ENCODE measurements around the gene SBF2.
A peak's percentile ranks its signal among the peaks of the same experiment; 100 is the strongest.
"Not testable (repeated sequence)": the region's sequence is repeated elsewhere in the genome, so short reads cannot be mapped to it uniquely, and the experiment has no call there.

Gene SBF2

GRCh38 chr11:10117709-10118351 is 176.2 kb downstream of the SBF2 start:
- no peak for DNase-seq (ENCODE audit: low read depth in 2 of 2)

- DNase-seq (ENCODE audit: low read depth in 2 of 2): no peak
Observed at GRCh38 chr11:10116588-10116987, 177.4 kb downstream of the SBF2 start.

DNA sequence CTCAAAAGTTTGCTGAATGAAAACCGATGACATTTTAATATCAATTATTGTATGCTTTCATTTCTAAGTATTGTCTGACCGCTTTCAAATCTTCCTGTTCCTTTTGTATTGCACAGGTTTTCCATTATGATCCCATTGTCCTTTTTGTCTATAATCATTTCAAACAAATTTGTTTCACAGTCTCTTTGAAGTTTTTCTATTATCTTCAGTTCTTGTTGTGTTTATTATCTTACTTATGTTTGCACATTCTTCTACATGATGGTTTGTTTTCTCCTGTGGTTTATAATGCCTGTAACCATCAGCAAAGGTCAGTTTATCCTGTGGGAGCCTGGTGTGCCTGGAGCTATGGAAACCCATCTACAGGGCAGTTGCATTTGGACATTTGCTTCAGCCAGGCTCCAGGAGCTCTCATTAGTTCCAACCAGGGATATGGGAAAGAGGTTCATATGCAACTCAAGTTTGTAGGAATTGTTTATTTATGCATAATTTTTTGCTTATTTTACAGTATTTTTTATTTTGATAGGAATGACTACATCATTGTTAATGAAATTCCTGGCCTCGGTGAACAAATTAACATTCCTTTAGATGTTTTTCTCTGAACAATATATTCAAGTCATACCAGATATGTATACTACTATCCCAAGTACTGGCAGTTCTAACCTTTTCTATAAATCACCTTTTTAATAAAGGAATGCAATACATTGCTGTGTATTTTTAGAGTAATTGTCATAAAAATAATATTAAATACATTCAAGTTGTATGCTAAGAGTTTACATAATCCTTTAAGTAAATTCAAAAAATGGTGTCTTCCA is 179.2 kb downstream of the SBF2 start:
- no peak for DNase-seq (ENCODE audit: low read depth in 2 of 2)

DNA sequence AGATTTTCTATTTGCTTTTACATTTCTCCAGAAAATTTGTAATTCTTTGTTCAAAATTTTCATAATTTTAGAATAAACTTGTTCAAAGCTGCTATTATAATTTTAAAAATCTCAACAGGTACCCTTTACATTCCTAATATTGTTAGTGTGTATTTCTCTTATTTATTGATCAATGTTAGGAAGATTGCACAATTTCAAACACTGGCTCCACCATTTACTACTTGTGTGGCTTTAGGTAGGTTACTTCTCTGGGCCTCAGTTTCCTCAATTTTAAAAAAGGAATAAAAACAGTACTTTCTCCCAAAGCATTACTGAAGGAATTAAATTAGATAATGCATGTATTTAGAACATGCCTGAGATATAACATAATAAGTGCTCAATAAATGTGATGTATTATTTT is 180.2 kb downstream of the SBF2 start:
- no peak for DNase-seq (ENCODE audit: low read depth in 2 of 2)

DNA sequence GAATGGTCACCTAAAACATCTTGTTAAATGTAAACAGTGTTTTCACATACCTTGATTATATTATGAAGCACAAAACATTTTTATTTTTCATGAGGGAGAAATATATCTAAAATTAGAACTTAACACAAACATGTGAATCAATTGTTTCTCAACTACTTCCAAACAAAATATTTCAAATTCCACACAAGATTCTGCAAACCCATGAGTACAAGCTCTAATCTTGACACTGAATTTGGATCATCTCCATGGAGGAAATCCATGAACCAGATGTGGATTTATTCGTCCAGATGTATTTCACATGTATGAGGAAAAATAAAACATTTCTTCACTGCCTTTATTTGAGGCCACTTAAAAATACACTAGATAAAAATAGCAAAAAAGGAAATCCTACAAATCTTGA is 184.2 kb downstream of the SBF2 start:
- DNase-seq (ENCODE audit: low read depth in 2 of 2): no peak

DNA sequence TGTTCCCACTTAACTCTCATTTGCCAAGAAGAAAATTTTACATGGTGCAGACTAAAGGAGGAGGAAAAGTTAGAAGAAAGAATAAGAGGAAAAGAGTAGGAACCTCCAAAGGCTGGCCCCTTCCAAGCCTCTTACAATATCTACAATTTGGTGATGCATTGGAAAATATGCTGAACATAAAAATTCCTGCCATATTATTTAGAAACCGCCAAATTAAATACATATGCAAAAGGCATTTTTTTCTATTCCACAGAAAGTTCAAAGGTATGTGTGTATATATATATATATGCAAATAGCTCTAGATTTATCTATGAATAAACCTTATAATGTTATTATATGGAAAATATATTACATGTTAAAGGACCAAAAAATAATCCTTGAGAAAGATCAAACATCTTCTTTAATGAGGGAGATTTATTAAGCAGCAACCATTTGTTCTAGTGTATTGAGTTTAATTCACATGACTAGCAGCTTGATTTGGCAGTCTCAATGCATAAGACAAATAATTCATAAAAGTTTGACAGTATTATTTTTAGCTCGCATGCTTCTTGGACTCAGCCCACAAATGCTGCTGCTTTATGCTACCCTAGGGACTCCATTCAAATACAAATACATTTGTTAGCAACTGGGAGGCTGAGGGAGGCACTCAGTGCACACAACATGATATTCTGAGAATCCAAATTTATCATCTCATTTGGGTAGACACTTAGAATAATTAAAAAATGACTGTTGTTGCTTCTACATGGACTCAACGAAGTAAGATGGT is 184.9 kb downstream of the SBF2 start:
- DNase-seq (ENCODE audit: low read depth in 2 of 2): no peak

GRCh38 chr11:10107497-10107896 is 186.5 kb downstream of the SBF2 start:
- no peak for DNase-seq (ENCODE audit: low read depth in 2 of 2)

DNA sequence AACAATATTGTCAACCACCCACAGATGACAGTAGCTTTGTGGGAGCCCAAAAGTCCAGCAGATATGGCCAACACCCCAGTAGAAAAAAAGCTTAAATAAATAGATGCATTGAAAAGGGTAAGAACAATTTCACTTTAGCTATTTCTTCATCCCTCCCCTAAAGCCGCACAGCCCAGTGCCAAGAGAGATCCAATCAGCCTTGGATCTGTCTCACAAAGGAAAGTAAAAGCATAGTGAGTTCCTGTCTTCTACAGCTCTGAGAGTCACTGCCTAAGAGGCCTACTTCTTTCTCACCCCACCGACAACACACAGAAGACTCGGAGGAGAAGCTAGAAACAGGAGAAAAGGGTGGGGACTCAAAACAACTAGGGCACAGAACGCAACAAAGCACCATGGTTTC is 196.4 kb downstream of the SBF2 start:
- no peak for DNase-seq (ENCODE audit: low read depth in 2 of 2)

DNA sequence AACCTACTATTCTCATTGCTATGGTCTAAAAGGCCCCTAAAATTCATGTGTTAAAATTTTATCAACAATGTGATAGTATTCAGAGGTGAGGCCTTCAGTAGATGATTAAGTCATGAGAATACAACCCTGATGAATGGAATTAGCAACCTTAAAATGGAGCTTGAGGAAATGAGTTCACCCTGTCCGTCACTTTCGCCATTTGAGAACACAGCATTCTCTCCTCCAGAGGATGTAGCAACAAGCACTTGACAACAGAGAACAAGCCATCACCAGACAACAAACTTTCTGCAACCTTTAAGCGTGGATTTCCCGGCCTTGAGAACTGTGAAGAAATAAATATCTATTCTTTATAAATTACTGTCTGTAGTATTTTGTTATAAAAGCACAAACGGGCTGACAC is 197.0 kb downstream of the SBF2 start:
- DNase-seq (ENCODE audit: low read depth in 2 of 2): no peak

DNA sequence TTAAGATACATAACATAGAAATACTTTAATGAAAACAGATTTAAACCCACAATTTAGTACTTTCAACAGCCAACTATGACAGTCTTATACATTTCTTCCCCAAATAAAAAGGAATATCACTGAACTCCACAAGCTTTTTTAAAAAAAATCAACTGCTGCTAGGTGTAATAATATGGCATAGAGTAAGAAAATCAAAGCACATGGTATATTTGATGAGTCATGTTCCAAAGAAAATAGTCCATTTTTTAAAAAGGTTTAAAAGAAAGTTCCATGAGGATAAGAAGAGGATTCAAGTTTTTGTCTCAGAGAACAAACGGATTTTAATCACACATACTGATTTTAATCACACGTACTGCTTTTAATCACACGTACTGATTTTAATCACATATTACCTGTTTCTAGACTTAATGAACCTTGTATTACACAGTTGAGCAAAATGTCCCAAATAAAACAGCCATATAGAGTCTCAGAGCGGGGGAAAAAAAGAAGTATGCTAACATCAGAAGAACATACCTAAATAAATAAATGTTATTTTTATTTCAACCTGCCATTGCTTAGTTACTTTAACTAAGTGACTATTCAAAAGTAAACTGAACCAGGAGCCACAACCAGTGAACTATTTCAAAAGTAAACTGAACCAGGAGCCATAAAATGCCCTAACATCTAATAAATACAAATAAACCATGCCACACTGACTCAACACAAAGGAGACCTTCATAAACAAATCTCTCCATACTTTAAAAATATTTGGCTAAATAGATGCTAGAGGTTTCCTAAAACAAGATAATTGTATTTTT is 198.4 kb downstream of the SBF2 start:
- DNase-seq (ENCODE audit: low read depth in 2 of 2): no peak

GRCh38 chr11:10092426-10092825 is 201.6 kb downstream of the SBF2 start:
- no peak for DNase-seq (ENCODE audit: low read depth in 2 of 2)

GRCh38 chr11:10091314-10092045 is 202.5 kb downstream of the SBF2 start:
- DNase-seq (ENCODE audit: low read depth in 2 of 2): no peak

DNA sequence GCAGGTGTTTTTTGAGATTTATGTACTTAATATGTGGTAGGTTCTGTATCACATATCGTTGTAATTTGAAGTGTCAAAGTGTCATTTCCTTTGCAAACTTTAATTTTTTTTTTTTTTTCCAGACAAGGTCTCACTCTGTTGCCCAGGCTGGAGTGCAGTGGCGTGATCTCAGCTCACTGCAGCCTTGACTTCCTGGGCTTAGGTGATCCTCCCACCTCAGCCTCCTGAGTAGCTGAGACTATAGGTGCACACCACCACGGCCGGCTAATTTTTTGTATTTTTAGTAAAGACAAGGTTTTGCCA is 206.1 kb downstream of the SBF2 start:
- not testable (repeated sequence) for DNase-seq (ENCODE audit: low read depth in 2 of 2)

GRCh38 chr11:10087186-10087922 is 206.7 kb downstream of the SBF2 start:
- no peak for DNase-seq (ENCODE audit: low read depth in 2 of 2)

GRCh38 chr11:10080138-10080537 is 213.9 kb downstream of the SBF2 start:
- no peak for DNase-seq (ENCODE audit: low read depth in 2 of 2)

DNA sequence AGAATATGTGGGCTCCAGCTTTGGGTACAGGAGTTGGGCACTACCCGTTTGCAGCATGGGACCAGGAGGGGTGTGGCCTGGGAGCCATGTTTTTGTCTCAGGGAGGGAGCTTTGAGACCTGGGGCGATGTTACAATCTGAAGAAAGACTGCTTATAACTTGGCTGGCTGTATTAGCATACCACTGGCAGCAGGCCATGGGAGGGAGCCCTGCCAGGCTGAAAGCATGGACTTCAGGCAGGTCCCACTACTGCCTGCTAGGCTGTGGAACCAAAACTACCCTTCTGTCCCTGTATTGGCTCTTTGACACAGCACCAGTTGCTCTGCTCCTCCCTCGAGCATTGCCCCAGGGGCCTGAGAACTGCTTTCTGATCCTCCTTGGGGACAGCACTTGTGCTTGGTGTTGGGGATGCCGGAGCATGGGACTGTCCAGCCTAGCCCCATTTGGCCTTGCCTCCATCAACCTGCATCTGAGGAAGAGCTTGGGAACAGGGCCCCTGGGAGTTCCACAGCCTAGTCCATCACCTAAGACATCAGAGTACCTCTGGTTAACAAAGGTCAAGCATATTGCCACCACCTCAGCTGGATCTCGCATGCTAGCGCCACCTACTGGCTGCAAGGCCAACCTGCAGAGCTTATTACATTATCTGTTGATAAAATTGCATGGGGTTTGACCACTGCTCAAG is 217.4 kb downstream of the SBF2 start:
- DNase-seq (ENCODE audit: low read depth in 2 of 2): peak; percentile 16 to 18

GRCh38 chr11:10075141-10075540 is 218.9 kb downstream of the SBF2 start:
- no peak for DNase-seq (ENCODE audit: low read depth in 2 of 2)

- no peak for DNase-seq (ENCODE audit: low read depth in 2 of 2)
Observed at GRCh38 chr11:10072841-10073240, 221.2 kb downstream of the SBF2 start.

DNA sequence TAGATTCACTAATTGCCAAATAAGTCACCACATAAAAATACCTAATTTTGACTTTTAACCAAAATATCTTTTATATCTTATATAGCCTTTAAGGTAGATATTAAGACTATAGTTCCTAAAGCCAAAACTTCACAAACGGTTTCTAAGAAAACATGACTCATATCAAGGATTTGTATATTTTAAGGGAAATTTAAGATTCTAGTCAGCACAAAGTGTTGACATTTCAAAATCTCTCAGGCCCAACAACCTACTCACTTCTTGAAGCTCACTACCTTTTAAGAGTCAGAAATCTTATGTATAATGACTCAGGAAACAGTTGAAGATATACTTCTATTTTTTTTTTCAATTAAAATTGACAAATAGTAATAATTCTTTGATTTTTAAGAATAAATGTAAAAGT is 221.9 kb downstream of the SBF2 start:
- DNase-seq (ENCODE audit: low read depth in 2 of 2): no peak

- DNase-seq (ENCODE audit: low read depth in 2 of 2): no peak
Observed at GRCh38 chr11:10067629-10068300, 226.3 kb downstream of the SBF2 start.
